Endothelial cell (in vitro differentiated cells): ENCODE results near the gene RMND5A. TPM values are rescaled to one million over a fixed set of nuclear protein-coding genes. Genes with fewer than 3 reads are reported as not detected.

ENCODE experiments used
- DNase-seq: peaks from one replicate; pipeline ENCODE4 v3.0.0; 2021; ENCODE audit warnings: low spot score
- H3K27ac Mint-ChIP-seq: one replicate; pipeline ENCODE4 v1.8.0; 2021; ENCODE audit warnings: mixed read lengths, inconsistent platforms; ENCODE audit not compliant: unreplicated experiment
- H3K27me3 Mint-ChIP-seq: one replicate; pipeline ENCODE4 v1.8.0; 2021; ENCODE audit warnings: mild to moderate bottlenecking, moderate library complexity, mixed read lengths, inconsistent platforms; ENCODE audit not compliant: unreplicated experiment
- H3K36me3 Mint-ChIP-seq: one replicate; pipeline ENCODE4 v1.8.0; 2021; ENCODE audit warnings: mild to moderate bottlenecking, low read depth, mixed read lengths, inconsistent platforms; ENCODE audit not compliant: unreplicated experiment
- H3K4me1 Mint-ChIP-seq: one replicate; pipeline ENCODE4 v1.8.0; 2021; ENCODE audit warnings: mild to moderate bottlenecking, mixed read lengths, inconsistent platforms; ENCODE audit not compliant: unreplicated experiment
- H3K4me3 Mint-ChIP-seq: one replicate; pipeline ENCODE4 v1.8.0; 2021; ENCODE audit warnings: mild to moderate bottlenecking, mixed read lengths, inconsistent platforms; ENCODE audit not compliant: unreplicated experiment
- H3K9me3 Mint-ChIP-seq: one replicate; pipeline ENCODE4 v1.8.0; 2021; ENCODE audit warnings: mixed read lengths, inconsistent platforms; ENCODE audit not compliant: unreplicated experiment
- CTCF ChIP-seq: fragments of 200-600 bp; sonication (generic); IDR thresholded peaks from one replicate; pipeline ENCODE4 v1.5.0; 2021; ENCODE audit warnings: antibody characterized with exemption; ENCODE audit not compliant: unreplicated experiment
- total RNA-seq: library from RNA; stranded (reverse); fragmentation: NEBNext Ultra II Directional; extraction: Animal tissue kit (Norgen Biotek cat#: 25700); gene quantifications from one replicate; pipeline ENCODE4 v1.2.1, GENCODE V29; 2021; ENCODE audit not compliant: unreplicated experiment

Gene RMND5A
- total RNA-seq, 1 donor from 2014 or later: 40.2 TPM

- H3K27ac Mint-ChIP-seq: no peak overlapping the region
- H3K4me1 Mint-ChIP-seq: peaks cover 19% of the 10 kb centered on the region
- H3K4me3 Mint-ChIP-seq: no peak overlapping the region
- no peak for DNase-seq
- H3K9me3 Mint-ChIP-seq: no peaks in the 10 kb centered on the region
- no peak for TF ChIP-seq CTCF
- H3K27me3 Mint-ChIP-seq: peaks cover 3% of the 10 kb centered on the region
- H3K36me3 Mint-ChIP-seq: no peaks in the 10 kb centered on the region
Observed at GRCh38 chr2:86673986-86674670, 46.0 kb upstream of the RMND5A start.

DNA sequence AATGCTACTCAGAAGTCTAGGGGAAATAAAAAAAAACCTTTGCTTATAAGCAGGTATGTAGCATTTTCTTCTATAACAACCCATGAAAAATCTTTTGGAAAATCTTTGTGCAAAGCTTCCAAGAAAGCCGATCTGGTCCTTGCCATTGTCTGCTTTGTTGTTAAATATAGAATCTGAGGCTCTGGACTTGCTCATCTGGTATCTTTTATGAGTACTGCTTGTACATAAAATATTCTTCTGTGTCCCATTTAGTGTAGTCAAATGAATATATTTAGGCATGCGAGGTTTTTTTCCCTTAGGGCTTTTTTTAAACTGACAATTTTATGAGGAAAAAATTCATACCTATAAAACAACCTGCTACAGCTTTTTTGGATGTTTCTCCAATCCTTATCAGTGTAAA is 45.0 kb upstream of the RMND5A start:
- Mint-ChIP-seq H3K36me3 (no peaks in the 10 kb centered on the region), H3K9me3 (no peaks in the 10 kb centered on the region), H3K4me3 (no peak overlapping the region), H3K27ac (no peak overlapping the region), H3K27me3 (peaks cover 3% of the 10 kb centered on the region), H3K4me1 (peaks cover 19% of the 10 kb centered on the region)
- DNase-seq: no peak
- TF ChIP-seq CTCF: no peak

GRCh38 chr2:86675511-86676015 is 44.5 kb upstream of the RMND5A start:
- Mint-ChIP-seq H3K27ac (no peak overlapping the region), H3K4me3 (no peak overlapping the region), H3K9me3 (no peaks in the 10 kb centered on the region), H3K4me1 (peaks cover 19% of the 10 kb centered on the region), H3K27me3 (peaks cover 1% of the 10 kb centered on the region), H3K36me3 (no peaks in the 10 kb centered on the region)
- TF ChIP-seq CTCF: no peak
- DNase-seq: no peak

- H3K27ac Mint-ChIP-seq: no peak overlapping the region
- H3K4me3 Mint-ChIP-seq: no peak overlapping the region
- H3K36me3 Mint-ChIP-seq: no peaks in the 10 kb centered on the region
Observed at GRCh38 chr2:86677816-86678215, 42.3 kb upstream of the RMND5A start.

More at GRCh38 chr2:86677816-86678215, 42.3 kb upstream of the RMND5A start:
- H3K9me3 Mint-ChIP-seq: no peaks in the 10 kb centered on the region
- H3K4me1 Mint-ChIP-seq: peaks cover 14% of the 10 kb centered on the region
- no peak for DNase-seq
- TF ChIP-seq CTCF: no peak
- H3K27me3 Mint-ChIP-seq: peaks cover 1% of the 10 kb centered on the region
